GM19452 (cell line): ENCODE results near the gene ZNF189.
A peak's percentile ranks its signal among the peaks of the same experiment; 100 is the strongest.
"Not testable (repeated sequence)": the region's sequence is repeated elsewhere in the genome, so short reads cannot be mapped to it uniquely, and the experiment has no call there.

Experiments
- ATAC-seq: cut with Tn5 transposase; IDR thresholded peaks from one replicate; pipeline ENCODE4 v1.9.1; 2021; ENCODE audit not compliant: unreplicated experiment

Gene ZNF189

DNA sequence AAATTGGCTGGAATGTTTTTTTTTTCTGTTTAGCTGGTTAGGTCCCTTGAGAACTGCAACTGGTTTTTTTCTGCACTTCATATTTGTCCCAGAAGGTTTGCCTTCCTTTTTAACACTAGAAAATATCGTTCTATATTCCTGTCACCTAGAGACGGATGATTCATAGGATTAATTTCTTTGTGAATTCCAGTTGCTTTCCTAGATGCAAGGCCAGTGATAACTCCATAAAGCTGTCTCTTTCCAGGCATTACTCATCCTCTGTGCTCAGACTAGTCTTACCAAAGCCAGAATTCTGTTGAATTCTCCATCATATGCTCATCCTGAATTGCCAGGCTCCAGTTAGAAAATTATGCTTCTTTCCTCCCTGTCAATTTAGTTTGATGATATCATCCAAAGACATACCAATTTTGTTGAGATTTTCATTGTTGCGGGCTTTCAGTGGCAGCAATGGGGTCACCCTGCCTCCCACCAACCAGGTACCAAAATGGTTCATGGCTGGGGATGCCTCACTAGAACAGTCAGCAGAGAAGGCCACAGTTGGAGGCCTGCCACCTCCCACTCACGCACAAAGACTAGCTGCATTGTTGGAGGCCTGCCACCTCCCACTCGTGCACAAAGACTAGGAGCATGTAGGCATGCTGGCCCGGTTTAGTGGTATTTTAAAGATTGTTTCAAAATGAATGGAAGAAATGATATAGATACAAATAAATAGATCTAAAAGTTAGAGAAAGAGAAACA lies 22.4 kb upstream of the ZNF189 start:
- ATAC-seq, result no peak

- no peak for ATAC-seq
Measured at GRCh38 chr9:101380295-101380694, 18.4 kb upstream of the ZNF189 start.

DNA sequence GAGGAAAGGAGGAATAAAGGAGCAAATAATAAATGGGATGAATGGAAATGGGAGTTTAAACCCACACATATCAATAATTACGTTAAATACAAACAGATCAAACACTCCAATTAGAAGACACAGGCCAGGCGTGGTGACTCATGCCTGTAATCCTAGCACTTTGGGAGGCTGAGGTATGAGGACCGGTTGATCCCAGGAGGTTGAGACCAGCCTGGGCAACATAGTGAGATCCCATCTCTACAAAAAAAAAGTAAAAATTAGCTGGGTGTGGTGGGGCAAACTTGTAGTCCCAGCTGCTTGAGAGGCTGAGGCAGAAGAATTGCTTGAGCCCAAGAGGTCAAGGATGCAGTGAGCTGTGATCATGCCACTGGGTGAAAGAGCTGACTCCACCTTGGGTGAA lies 17.5 kb upstream of the ZNF189 start:
- ATAC-seq, result no peak

GRCh38 chr9:101381833-101382342 lies 16.8 kb upstream of the ZNF189 start:
- ATAC-seq, result no peak

GRCh38 chr9:101383361-101383760 lies 15.3 kb upstream of the ZNF189 start:
- ATAC-seq, result no peak

GRCh38 chr9:101384873-101385536 lies 13.6 kb upstream of the ZNF189 start, which contains the start of gene BAAT:
Gene BAAT (minus strand): TSS chr9:101385006. CDS start chr9:101371404, 13,602 bp downstream.
- ATAC-seq, result not testable (repeated sequence)

DNA sequence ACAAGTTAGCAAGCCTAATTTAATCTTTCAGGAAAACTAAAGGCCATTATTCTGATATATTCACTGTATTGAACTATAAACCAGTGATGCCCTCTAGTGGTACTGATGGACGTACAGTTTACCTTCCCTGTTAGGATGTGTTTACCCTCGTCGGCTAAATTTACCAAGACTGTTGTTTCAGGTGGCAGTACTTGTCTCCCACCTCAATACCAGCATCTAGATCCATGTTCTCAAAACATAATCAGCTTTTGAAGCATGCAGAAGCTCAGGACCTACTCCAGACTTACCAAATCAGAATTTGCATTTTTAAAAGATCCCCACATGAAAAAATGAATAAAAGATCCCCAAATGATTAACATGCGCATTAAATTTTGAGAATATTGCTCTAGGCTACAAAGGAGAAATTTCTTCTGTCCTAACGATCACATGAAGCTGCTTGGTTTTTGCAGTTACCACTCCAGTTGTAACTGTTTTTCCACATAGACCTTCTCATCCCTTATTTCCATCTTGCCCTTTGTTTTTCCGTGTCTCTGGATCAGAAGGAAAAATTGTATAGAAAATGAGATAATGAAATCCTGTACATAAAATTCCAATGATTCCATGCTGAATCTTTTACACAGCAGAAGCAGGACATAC lies 10.7 kb upstream of the ZNF189 start:
- no peak for ATAC-seq

GRCh38 chr9:101388507-101388993 lies 10.1 kb upstream of the ZNF189 start:
- ATAC-seq, result no peak

DNA sequence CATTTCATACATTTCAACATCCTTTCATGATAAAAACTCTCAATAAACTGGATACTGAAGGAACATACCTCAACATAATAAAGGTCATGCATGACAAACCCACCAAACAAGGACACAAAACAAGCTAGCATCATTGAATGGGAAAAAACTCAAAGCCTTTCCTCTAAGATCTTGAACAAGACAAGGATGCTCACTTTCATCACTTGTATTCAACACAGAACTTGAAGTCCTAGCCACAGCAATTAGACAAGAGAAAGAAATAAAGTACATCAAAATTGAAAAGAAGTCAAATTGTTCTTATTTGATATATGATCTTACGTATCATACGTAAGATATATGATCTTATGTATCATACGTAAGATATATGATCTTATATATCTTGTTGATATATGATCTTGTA lies 5.5 kb upstream of the ZNF189 start:
- no peak for ATAC-seq

DNA sequence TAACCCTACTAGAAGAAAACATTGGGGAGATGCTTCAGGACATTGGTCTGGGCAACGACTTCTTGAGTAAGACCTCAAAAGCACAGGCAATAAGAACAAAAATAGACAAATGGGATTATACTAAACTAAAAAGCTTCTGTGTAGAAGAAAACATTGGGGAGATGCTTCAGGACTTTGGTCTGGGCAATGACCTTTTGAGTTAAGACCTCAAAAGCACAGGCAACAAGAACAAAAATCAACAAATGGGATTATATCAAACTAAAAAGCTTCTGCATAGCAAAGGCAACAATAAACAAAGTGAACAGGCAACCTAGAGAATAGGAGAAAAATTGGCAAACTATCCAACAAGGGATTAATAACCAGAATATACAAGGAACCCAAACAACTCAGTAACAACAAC lies 4.0 kb upstream of the ZNF189 start:
- ATAC-seq, result no peak

GRCh38 chr9:101397746-101398067 lies 944 bp upstream of the ZNF189 start:
- ATAC-seq, result no peak

- peak; percentile 6 for ATAC-seq
Measured at GRCh38 chr9:101398930-101399642, 435 bp downstream of the ZNF189 start.

- no peak for ATAC-seq
Measured at GRCh38 chr9:101399643-101399970, 956 bp downstream of the ZNF189 start.

DNA sequence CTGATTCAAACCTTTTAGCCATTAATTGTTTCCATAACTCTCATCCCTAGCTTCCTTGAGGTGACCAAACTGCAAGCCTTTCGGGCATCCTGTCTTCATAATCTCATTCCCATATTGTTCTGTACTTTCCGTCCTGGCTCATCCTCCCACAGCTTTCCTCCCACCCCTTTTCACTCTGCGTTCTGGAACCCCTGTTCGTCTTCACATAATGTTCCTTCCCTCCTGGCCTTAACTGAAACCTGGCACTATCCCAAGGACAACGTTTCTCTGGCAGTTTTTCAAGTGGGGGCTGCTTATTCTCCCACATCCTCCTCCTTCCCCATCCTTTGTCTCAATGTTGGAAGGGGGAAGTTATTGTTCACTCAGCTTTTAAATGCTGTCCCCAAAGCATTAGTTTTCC lies 1.5 kb downstream of the ZNF189 start:
- no peak for ATAC-seq

DNA sequence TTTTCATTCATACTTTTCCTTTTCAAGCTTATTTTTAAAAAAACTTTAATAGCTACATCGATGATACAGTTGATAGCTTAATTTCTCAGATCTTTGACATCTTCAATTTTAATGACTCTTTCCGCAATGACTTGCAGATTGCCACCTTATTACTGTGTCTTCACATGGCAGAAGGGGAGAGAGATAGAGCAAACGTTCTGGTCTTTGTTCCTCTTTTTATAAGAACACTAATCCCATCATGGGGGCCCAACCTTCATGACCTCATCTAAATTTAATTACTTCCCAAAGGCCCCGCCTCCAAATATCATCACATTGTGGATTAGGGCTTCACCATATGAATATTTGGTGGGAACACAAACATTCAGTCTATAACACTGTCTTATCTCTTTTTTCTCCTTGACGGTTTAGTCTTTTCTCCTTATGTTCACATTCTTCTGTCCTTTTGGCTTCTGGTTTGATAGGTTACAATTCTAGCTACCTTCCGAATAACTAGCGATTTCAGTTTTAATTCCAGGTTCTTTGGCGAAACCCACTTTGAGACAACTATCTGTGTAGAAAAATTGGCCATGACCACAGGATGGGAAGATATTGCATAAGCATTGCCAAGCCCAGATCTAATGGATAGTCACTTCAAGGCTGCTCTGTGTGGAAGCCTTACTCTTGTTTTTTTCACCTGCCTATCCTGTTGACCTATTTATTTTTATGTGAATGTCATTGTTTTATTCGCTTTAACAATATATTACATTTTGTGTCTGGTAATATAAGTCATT lies 5.0 kb downstream of the ZNF189 start:
- ATAC-seq, result no peak

DNA sequence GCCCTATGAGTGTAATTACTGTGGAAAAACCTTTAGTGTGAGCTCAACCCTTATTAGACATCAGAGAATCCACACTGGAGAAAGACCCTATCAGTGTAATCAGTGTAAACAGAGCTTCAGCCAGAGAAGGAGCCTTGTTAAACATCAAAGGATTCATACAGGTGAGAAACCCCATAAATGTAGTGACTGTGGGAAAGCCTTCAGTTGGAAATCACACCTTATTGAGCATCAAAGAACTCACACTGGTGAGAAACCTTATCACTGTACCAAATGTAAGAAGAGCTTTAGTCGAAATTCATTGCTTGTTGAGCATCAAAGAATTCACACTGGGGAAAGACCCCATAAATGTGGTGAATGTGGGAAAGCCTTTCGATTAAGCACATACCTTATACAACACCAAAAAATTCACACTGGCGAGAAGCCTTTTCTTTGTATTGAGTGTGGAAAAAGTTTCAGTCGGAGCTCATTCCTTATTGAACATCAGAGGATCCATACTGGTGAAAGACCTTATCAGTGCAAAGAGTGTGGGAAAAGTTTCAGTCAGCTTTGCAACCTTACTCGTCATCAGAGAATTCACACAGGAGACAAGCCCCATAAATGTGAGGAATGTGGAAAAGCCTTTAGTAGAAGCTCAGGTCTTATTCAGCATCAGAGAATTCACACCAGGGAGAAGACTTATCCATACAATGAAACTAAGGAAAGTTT lies 9.9 kb downstream of the ZNF189 start:
- no peak for ATAC-seq

DNA sequence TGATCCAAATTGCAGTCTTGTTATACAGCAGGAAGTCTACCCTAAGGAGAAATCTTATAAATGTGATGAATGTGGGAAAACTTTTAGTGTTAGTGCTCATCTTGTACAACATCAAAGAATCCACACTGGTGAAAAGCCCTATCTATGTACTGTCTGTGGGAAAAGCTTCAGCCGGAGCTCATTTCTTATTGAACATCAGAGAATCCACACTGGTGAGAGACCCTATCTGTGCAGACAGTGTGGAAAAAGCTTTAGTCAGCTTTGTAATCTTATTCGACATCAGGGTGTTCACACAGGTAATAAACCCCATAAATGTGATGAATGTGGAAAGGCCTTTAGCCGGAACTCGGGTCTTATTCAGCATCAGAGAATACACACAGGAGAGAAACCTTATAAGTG lies 10.4 kb downstream of the ZNF189 start:
- no peak for ATAC-seq

- ATAC-seq, result no peak
Measured at GRCh38 chr9:101414839-101415238, 16.2 kb downstream of the ZNF189 start.

- no peak for ATAC-seq
Measured at GRCh38 chr9:101415578-101415977, 16.9 kb downstream of the ZNF189 start.

DNA sequence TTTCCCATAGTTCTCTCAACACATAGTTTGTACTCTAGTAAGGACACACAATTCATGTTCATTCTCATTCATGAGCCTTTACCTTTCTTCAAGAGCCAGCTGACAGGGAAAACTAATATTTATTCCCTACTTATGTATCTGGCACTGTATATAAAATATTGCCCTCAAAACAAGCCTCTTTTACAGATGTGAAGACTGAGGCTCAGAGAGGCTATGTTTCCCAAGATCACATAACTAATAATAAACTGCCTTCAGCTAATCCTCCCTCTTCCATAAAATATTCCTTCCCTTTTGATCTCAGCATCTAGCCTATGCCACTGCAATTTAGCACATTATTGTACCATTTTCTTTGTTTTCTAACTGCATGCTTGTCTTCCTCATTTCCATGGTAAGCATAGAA lies 18.7 kb downstream of the ZNF189 start:
- no peak for ATAC-seq
